CD4-positive, alpha-beta T cell treated with Interleukin-15 for 1 hour (primary cell): ENCODE measurements around the gene PNRC1.
"Not testable (repeated sequence)": the region's sequence is repeated elsewhere in the genome, so short reads cannot be mapped to it uniquely, and the experiment has no call there.

Source experiments
- DNase-seq: peaks from one replicate; pipeline ENCODE4 v3.0.0-alpha.2; 2020

Gene PNRC1

GRCh38 chr6:89111933-89112332, 31.4 kb downstream of the PNRC1 start:
- DNase-seq: no peak

GRCh38 chr6:89116702-89117101, 36.2 kb downstream of the PNRC1 start:
- DNase-seq: no peak

GRCh38 chr6:89117211-89118108, 36.9 kb downstream of the PNRC1 start, which contains the start of gene SRSF12:
TSS of gene SRSF12 (minus strand) at chr6:89118071. CDS start at chr6:89117887, 184 bp downstream.
- DNase-seq: peak; percentile 38

GRCh38 chr6:89118931-89119330, 38.4 kb downstream of the PNRC1 start:
- DNase-seq: no peak

- no peak for DNase-seq
These were observed 39.8 kb downstream of the PNRC1 start for GRCh38 chr6:89120371-89120770.

GRCh38 chr6:89121934-89122333, 41.4 kb downstream of the PNRC1 start:
- DNase-seq: no peak

GRCh38 chr6:89122625-89123024, 42.1 kb downstream of the PNRC1 start:
- no peak for DNase-seq

GRCh38 chr6:89128256-89128671, 47.7 kb downstream of the PNRC1 start:
- DNase-seq: not testable (repeated sequence)

- DNase-seq: no peak
These were observed 51.0 kb downstream of the PNRC1 start for GRCh38 chr6:89131599-89131998.

GRCh38 chr6:89132057-89132456, 51.5 kb downstream of the PNRC1 start:
- DNase-seq: no peak

- no peak for DNase-seq
These were observed 53.4 kb downstream of the PNRC1 start for GRCh38 chr6:89133981-89134380.

- no peak for DNase-seq
These were observed 54.2 kb downstream of the PNRC1 start for GRCh38 chr6:89134723-89135122.
